SK-N-SH (cell line): ENCODE results near the gene SAG.

Experiments
- EP300 ChIP-seq, 2 experiments: IDR thresholded peaks; 2 replicates each; pipeline versions ENCODE4 v1.4.0 to v1.6.1; 2012; ENCODE audit warnings: borderline replicate concordance in 1 of 2, low read depth in 1 of 2, low read length in 1 of 2
- EZH2phosphoT487 ChIP-seq: fragments of 200-600 bp; sonication (generic); IDR thresholded peaks from 2 replicates; pipeline ENCODE4 v1.6.1; 2017; ENCODE audit warnings: low read depth, mixed run types, mild to moderate bottlenecking, antibody characterized with exemption, moderate library complexity, borderline replicate concordance
- FOXM1 ChIP-seq: IDR thresholded peaks from 2 replicates; pipeline ENCODE4 v1.4.0; 2012; ENCODE audit warnings: low read depth, mild to moderate bottlenecking
- GATA2 ChIP-seq: sonication (generic); formaldehyde crosslinking; IDR thresholded peaks from 2 replicates; pipeline ENCODE4 v1.5.0; 2020; ENCODE audit warnings: mild to moderate bottlenecking, missing genetic modification reagents
- JUND ChIP-seq: IDR thresholded peaks from 2 replicates; pipeline ENCODE4 v1.4.0; 2012
- MEF2A ChIP-seq: IDR thresholded peaks from 2 replicates; pipeline ENCODE4 v1.4.0; 2012; ENCODE audit warnings: low read depth, borderline replicate concordance
- MXI1 ChIP-seq: IDR thresholded peaks from 2 replicates; pipeline ENCODE4 v1.6.1; 2012; ENCODE audit warnings: mild to moderate bottlenecking, low read depth, low read length, improper control_type of control experiment
- POLR2AphosphoS5 ChIP-seq: IDR thresholded peaks from 2 replicates; pipeline ENCODE4 v1.6.1; 2012; ENCODE audit warnings: low read depth, low read length
- TAF1 ChIP-seq: IDR thresholded peaks from 2 replicates; pipeline ENCODE4 v1.6.1; 2012; ENCODE audit warnings: low read depth, mild to moderate bottlenecking, low read length, moderate library complexity, borderline replicate concordance
- TF ChIP-seq, protein P1 (sequence below): IDR thresholded peaks from 2 replicates; pipeline ENCODE4 v1.6.1; 2012; ENCODE audit warnings: mild to moderate bottlenecking, low read depth, low read length, moderate library complexity
- TF ChIP-seq, protein P2 (sequence below): fragments of 200-600 bp; sonication (generic); IDR thresholded peaks from 2 replicates; pipeline ENCODE4 v1.6.1; 2017; ENCODE audit warnings: antibody characterized with exemption, mild to moderate bottlenecking, moderate library complexity
- TF ChIP-seq, protein P3 (sequence below): IDR thresholded peaks from 2 replicates; pipeline ENCODE4 v1.4.0; 2012; ENCODE audit warnings: low read depth
- TF ChIP-seq, protein P4 (sequence below): IDR thresholded peaks from 2 replicates; pipeline ENCODE4; 2012

DNA sequence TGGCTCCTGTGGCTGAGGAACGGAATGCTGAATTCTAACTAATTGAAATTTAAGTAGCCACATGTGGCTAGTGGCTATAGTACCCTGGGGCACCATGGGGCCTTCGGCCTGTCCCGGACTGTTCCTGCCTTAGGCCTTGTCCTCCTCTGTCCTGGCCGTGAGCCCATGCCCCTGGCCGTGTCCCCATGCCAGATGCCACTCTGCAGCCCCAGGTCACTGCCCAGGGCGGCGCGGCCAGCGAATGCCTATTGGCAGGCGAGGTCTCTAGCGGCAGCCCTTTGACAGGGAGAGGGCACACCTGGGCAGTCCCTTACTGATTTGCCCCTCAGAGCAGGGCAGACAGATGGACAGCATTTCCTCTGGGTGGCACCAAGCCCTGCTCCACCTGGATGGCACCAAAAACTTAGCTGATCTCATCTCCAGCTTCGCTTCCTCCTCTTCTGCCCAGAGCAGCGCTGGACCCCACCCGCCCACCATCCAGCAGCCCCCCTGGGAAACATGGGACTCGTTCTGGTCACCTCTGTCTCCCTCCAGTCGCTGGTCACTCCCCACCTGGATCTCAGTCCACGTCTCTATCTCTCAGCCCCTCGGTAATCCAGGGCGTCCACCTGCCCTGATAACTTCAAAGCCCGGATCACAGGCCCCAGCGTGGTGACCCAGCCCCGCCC lies 45.6 kb downstream of the SAG start:
- TF ChIP-seq TAF1: no peak
- no peak for TF ChIP-seq JUND
- no peak for TF ChIP-seq EZH2phosphoT487
- no peak for TF ChIP-seq GATA2 (CRISPR knock-in tag)
- TF ChIP-seq, protein P1, sequence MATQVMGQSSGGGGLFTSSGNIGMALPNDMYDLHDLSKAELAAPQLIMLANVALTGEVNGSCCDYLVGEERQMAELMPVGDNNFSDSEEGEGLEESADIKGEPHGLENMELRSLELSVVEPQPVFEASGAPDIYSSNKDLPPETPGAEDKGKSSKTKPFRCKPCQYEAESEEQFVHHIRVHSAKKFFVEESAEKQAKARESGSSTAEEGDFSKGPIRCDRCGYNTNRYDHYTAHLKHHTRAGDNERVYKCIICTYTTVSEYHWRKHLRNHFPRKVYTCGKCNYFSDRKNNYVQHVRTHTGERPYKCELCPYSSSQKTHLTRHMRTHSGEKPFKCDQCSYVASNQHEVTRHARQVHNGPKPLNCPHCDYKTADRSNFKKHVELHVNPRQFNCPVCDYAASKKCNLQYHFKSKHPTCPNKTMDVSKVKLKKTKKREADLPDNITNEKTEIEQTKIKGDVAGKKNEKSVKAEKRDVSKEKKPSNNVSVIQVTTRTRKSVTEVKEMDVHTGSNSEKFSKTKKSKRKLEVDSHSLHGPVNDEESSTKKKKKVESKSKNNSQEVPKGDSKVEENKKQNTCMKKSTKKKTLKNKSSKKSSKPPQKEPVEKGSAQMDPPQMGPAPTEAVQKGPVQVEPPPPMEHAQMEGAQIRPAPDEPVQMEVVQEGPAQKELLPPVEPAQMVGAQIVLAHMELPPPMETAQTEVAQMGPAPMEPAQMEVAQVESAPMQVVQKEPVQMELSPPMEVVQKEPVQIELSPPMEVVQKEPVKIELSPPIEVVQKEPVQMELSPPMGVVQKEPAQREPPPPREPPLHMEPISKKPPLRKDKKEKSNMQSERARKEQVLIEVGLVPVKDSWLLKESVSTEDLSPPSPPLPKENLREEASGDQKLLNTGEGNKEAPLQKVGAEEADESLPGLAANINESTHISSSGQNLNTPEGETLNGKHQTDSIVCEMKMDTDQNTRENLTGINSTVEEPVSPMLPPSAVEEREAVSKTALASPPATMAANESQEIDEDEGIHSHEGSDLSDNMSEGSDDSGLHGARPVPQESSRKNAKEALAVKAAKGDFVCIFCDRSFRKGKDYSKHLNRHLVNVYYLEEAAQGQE: no peak
- TF ChIP-seq, protein P2, sequence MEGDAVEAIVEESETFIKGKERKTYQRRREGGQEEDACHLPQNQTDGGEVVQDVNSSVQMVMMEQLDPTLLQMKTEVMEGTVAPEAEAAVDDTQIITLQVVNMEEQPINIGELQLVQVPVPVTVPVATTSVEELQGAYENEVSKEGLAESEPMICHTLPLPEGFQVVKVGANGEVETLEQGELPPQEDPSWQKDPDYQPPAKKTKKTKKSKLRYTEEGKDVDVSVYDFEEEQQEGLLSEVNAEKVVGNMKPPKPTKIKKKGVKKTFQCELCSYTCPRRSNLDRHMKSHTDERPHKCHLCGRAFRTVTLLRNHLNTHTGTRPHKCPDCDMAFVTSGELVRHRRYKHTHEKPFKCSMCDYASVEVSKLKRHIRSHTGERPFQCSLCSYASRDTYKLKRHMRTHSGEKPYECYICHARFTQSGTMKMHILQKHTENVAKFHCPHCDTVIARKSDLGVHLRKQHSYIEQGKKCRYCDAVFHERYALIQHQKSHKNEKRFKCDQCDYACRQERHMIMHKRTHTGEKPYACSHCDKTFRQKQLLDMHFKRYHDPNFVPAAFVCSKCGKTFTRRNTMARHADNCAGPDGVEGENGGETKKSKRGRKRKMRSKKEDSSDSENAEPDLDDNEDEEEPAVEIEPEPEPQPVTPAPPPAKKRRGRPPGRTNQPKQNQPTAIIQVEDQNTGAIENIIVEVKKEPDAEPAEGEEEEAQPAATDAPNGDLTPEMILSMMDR: no peak
- no peak for TF ChIP-seq MXI1
- TF ChIP-seq, protein P3, sequence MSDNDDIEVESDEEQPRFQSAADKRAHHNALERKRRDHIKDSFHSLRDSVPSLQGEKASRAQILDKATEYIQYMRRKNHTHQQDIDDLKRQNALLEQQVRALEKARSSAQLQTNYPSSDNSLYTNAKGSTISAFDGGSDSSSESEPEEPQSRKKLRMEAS: no peak
- no peak for TF ChIP-seq FOXM1
- TF ChIP-seq POLR2AphosphoS5: no peak
- no peak for TF ChIP-seq MEF2A
- TF ChIP-seq, protein P4, sequence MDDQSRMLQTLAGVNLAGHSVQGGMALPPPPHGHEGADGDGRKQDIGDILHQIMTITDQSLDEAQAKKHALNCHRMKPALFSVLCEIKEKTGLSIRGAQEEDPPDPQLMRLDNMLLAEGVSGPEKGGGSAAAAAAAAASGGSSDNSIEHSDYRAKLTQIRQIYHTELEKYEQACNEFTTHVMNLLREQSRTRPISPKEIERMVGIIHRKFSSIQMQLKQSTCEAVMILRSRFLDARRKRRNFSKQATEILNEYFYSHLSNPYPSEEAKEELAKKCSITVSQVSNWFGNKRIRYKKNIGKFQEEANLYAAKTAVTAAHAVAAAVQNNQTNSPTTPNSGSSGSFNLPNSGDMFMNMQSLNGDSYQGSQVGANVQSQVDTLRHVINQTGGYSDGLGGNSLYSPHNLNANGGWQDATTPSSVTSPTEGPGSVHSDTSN: no peak
- TF ChIP-seq EP300 (IDR thresholded peaks at IDR 0.05; ENCODE audit: borderline replicate concordance in 1 of 2, low read depth in 1 of 2, low read length in 1 of 2): no peak
